ENCODE results near the gene CBARP. TPM values are rescaled to one million over a fixed set of nuclear protein-coding genes. Genes with fewer than 3 reads are reported as not detected.

Gene CBARP
- total and polyA plus RNA-seq, 2 of the 13 experiments (the other 11 are each of a cell fraction or from before 2014, with no cell fraction given) = 1.2 to 1.4 TPM

- TF ChIP-seq NCOR1 (IDR thresholded peaks at IDR 0.05; ENCODE audit: borderline replicate concordance, low read length) (peak; percentile 59; the same call in 1 of the 2 replicates), ZBTB38 (CRISPR knock-in tag; IDR thresholded peaks at IDR 0.05) (no peak), ARID3A (IDR thresholded peaks at IDR 0.05; ENCODE audit: low read depth, low read length) (0 out of 2 replicates have a peak, but pooled peaks have one; percentile 10), ZNF749 (CRISPR knock-in tag; IDR thresholded peaks at IDR 0.05; ENCODE audit: borderline replicate concordance) (no peak), CREB3 (CRISPR knock-in tag; IDR thresholded peaks at IDR 0.05) (no peak), ASH2L (IDR thresholded peaks at IDR 0.05; ENCODE audit: insufficient read length, low read depth, low read length) (peak; percentile 79), NRL (CRISPR knock-in tag; IDR thresholded peaks at IDR 0.05; ENCODE audit: borderline replicate concordance) (0 out of 2 replicates have a peak, but pooled peaks have one; percentile 19), ZNF414 (CRISPR knock-in tag; IDR thresholded peaks at IDR 0.05) (0 out of 2 replicates have a peak, but pooled peaks have one; percentile 80), THRA (CRISPR knock-in tag; IDR thresholded peaks at IDR 0.05; ENCODE audit: borderline replicate concordance) (peak; percentile 93), PRDM4 (CRISPR knock-in tag; IDR thresholded peaks at IDR 0.05; ENCODE audit: borderline replicate concordance) (no peak), ZNF343 (CRISPR knock-in tag; IDR thresholded peaks at IDR 0.05) (no peak), ZBTB1 (CRISPR knock-in tag; IDR thresholded peaks at IDR 0.05; ENCODE audit: borderline replicate concordance) (no peak), ZGPAT (CRISPR knock-in tag; IDR thresholded peaks at IDR 0.05) (peak; percentile 59; the same call in 1 of the 2 replicates), ZNF549 (CRISPR knock-in tag; IDR thresholded peaks at IDR 0.05) (no peak), NCOA2 (CRISPR knock-in tag; IDR thresholded peaks at IDR 0.05) (peak; percentile 89), HDAC2 (CRISPR knock-in tag; IDR thresholded peaks at IDR 0.05) (peak; percentile 57), ZNF350 (CRISPR knock-in tag; IDR thresholded peaks at IDR 0.05; ENCODE audit: borderline replicate concordance, low read depth) (no peak), U2AF2 (IDR thresholded peaks at IDR 0.05; ENCODE audit: low read depth, low read length) (no peak), HNRNPK (IDR thresholded peaks at IDR 0.05; ENCODE audit: low read depth, low read length, poor library complexity, severe bottlenecking) (no peak), PRMT3 (CRISPR knock-in tag; IDR thresholded peaks at IDR 0.05; ENCODE audit: borderline replicate concordance, low read depth) (no peak)
Observed at GRCh38 chr19:1253514-1254080, 15.8 kb upstream of the CBARP start (continued).
